MM.1S (cell line): ENCODE results near the gene MON2.

ENCODE experiments used
- CTCF ChIP-seq: fragments of 300-600 bp; sonication (generic); IDR thresholded peaks from 2 replicates; pipeline ENCODE4 v1.5.1; 2016; ENCODE audit warnings: antibody characterized with exemption, low read length, mixed read lengths
- EZH2 ChIP-seq: fragments of 300-600 bp; sonication (generic); optimal IDR thresholded peaks from 2 replicates; pipeline ENCODE3; 2017; ENCODE audit warnings: low read depth, mild to moderate bottlenecking, antibody characterized with exemption, low read length, mixed read lengths

- TF ChIP-seq CTCF (no peak), EZH2 (no peak)
Observed at GRCh38 chr12:62481843-62482540, 15.4 kb downstream of the MON2 start.
